Measurements from ENCODE around the gene SPRYD3.

Gene SPRYD3

DNA sequence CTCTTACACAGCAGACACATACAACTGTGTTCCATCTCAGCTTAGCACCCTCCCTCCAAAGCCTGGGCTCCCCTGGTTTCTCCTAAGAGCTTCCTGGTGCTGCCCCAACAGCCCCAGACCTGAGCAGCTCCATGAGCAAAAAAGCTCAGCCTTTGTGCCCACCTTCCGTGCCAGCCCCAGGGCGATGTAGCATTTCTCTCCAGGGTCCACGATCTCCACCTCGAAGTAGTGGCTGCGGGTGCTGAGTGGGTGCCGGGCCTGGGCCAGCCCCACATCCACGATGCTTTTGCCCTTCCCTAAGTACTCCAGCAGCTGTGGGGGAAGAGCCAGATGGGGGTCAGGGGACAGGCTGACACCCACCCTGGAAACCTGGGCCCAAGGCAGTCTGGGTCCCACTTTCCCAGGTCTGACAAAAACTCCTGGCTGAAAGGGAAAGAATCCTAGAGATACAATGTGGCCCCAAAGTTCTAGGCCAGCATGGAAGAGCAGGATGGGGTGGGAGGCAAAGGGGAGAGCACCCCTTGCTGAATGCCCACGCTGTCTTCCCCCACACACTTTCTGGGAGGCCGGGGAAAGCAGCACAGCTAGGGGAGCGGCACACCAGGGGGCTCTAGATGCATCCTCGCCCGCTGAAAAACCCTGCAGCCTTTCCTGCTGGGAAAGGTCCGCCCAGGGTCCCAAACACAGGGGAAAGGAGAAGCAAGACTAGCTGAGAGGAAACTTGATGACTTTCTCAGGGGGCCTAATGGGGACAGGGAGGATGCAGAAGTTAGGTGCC lies 11.0 kb downstream of the SPRYD3 start:
- FAIRE-seq (no peak), DNase-seq (ENCODE audit: insufficient read length, low spot score) (no peak)
- TF ChIP-seq, protein P1, sequence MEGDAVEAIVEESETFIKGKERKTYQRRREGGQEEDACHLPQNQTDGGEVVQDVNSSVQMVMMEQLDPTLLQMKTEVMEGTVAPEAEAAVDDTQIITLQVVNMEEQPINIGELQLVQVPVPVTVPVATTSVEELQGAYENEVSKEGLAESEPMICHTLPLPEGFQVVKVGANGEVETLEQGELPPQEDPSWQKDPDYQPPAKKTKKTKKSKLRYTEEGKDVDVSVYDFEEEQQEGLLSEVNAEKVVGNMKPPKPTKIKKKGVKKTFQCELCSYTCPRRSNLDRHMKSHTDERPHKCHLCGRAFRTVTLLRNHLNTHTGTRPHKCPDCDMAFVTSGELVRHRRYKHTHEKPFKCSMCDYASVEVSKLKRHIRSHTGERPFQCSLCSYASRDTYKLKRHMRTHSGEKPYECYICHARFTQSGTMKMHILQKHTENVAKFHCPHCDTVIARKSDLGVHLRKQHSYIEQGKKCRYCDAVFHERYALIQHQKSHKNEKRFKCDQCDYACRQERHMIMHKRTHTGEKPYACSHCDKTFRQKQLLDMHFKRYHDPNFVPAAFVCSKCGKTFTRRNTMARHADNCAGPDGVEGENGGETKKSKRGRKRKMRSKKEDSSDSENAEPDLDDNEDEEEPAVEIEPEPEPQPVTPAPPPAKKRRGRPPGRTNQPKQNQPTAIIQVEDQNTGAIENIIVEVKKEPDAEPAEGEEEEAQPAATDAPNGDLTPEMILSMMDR (IDR thresholded peaks at IDR 0.05; ENCODE audit: insufficient read depth, missing control alignments), result no peak

DNA sequence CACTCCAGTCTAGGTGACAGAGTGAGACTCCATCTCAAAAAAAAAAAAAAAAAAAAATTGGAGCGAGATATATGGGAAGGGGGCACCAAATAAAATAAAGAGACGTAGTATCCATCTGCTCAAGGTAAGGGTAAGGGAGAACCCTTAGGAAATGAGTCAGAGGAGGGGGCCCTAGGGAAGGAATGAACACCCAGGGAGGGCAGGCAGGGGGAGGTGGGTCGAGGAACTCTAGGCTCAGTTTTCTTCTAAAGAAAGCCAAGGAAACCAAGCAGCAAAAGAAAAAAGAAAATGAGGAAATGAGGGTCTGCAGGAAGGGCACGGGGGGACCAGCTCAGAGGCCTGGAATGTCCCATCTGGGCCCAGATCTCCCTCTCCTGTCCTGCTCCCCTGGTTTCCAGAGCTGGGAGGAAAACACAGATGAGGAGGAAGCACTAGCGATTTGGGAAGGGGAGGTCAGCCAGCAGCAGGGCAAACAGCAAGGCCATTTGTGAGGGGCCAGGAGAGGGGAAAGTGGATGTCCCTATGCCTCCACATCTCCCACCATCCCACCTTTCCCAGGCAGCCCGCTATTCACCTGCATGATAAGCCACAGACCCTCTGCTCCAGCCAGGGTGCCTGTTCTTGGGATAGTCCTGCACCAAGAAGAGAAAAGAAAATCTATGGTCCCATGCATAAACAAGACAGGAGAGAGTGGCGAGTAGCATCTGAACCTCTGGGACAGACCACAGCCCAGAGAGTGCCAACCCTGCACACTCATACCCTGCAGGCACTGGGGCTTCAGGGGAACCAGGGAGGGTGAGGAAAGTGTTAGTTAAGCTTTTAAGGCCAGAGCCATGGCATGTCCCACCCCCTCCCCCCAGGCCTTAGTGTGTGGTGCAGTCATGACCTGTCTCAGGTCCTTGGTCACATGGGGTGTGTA lies 11.9 kb downstream of the SPRYD3 start:
- TF ChIP-seq, protein P1 (IDR thresholded peaks at IDR 0.05; ENCODE audit: insufficient read depth, missing control alignments), result no peak
- no peak for DNase-seq (ENCODE audit: insufficient read length, low spot score)
- no peak for FAIRE-seq

DNA sequence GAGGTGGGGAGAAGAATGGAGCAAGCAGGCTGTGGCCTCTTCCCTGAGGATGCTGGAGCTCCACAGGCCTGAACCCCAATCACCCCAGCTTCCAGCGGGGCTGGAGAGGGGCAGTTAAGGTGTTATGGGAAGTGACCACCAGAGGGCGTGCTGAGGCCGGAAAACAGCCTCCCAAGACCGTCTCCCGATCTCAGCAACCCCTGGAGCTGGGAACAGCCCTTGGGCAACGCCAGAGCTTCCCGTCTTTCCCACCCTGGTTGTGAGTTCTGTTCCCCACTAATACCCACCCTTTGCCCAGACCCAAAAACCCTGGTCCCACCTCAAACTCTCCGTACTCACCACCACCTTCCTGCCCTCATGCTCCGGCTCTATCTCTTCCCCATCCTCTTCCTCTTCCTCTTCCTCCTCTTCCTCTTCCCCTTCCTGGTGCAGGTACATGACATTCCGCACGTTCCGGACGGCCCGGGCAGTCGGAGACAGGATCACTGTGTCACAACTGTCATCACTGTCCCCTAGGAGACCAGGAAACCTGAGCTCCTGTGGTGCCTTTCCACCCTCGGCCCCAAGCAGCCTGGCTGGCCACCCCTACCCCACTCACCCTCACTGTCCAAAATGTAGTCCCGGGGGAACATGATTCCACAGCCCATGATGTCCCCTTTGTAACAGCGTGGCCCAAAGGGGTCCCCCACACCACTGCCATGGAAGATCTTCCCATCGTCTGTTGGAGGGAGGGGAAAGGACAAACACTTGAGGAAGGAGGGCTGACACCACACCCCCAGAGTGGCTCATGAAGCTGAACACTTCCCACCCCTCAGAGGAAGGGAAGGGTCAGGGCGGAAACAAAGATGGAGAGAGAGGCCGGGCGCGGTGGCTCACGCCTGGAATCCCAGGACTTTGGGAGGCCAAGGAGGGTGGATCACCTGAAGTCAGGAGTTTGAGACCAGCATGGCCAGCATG lies 12.9 kb downstream of the SPRYD3 start:
- peak; percentile 99 for DNase-seq (ENCODE audit: insufficient read length, low spot score)
- FAIRE-seq, result no peak
- TF ChIP-seq, protein P1 (IDR thresholded peaks at IDR 0.05; ENCODE audit: insufficient read depth, missing control alignments), result peak; percentile 86

DNA sequence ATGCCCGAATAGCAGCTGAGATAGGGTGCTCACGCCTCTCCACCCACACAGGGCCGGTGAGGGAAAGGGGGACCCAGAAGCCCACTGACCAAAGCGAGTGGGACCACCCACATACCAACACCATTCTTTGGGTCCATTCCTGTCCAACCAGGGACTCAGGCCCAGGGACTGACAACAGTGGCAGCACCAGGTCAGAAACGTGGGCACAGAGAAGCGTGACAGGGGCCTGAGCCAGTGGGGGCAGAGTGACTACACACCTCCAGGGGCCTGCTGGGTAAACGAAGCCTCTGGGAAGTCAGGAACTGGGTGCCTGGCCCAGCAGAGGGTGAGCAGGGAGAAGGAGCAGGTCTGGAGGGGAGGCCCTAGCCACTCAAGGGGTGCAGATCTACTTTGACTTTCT lies 13.7 kb downstream of the SPRYD3 start:
- TF ChIP-seq, protein P1 (IDR thresholded peaks at IDR 0.05; ENCODE audit: insufficient read depth, missing control alignments), result no peak
- FAIRE-seq (no peak), DNase-seq (ENCODE audit: insufficient read length, low spot score) (no peak)

DNA sequence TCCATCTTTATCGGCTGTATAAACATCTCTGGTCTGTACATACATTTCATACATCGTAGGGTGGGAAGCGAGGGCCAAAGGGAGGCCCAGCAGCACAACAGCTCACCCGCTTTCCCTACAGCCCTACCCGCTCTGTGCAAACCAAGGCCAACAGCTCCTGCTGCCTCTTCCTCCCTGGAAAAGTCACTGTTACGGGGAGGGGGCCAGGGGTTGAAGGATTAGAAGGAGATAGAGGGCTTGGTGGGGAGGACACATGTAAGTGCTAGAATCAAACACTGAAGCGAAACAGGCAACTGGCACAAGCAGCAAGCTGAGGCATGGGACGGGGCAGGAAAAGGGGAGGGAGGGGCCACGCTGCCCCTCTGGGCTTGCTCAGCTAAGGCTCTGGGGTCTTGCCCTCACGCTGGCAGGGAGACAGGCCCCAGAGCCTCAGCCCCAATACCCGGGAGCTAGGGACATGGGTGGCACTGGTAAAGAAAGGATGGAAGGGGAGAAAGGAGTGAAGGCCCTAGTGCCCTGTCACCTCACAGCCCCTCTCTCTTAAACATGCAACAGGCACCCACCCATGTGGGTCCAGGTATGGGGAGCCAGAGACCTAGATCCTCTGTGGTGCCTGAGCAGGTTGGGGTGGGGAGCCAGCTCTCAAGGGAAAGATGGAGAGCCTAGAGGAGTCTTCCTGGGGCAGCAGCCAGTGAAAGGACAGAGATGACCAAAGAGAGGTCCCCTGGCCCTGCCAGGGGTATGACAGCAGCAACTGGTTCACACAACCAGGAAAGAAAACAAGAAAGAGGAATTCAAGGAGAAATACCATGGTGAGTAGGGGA lies 14.4 kb downstream of the SPRYD3 start:
- FAIRE-seq, result no peak
- no peak for DNase-seq (ENCODE audit: insufficient read length, low spot score)
- TF ChIP-seq, protein P1 (IDR thresholded peaks at IDR 0.05; ENCODE audit: insufficient read depth, missing control alignments), result no peak
